GM04504 (cell line): Measurements from ENCODE around the gene CNIH1.
A peak's percentile ranks its signal among the peaks of the same experiment; 100 is the strongest.
"Not testable (repeated sequence)": the region's sequence is repeated elsewhere in the genome, so short reads cannot be mapped to it uniquely, and the experiment has no call there.

Experiments used
- DNase-seq: peaks from one replicate; pipeline ENCODE4 v3.0.0-alpha.2; 2012; ENCODE audit warnings: low read depth

Gene CNIH1

DNA sequence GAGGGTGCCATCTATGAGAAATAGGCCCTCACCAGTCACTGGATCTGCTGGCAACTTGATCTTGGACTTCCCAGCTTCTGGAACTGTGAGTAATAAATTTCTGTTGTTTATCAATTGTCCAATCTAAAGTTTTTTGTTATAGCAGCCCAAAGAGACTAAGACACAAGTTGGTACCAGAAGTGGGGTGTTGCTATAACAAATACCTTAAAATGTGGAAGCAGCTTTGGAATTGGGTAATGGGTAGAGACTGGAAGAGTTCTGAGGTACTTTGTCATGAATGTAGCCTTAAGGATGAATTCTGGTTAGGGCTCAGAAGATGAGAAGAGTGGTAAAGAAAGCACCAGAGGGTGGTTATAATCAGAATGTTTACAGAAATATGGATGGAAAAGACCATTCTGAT, 26.1 kb upstream of the CNIH1 start:
- DNase-seq, result no peak

DNA sequence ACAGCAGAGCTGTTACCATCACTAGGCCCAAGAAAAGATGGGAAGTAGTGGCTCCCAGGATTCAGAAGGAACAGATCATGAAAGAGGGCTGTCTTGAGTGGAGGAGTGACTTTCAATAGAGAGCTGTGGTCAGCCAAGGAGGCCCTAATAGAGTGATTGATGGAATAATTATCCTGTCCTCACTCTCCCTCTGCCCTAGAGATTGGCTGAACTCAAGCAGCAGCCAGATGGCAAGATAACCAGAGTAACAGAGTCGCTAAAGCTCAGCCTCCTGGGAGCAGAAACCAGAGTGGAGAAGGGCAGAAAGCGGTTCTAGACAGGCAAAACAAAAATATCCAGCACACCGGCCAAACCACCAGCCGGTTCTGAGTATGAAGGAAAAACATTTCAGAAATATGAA, 24.5 kb upstream of the CNIH1 start:
- no peak for DNase-seq

DNA sequence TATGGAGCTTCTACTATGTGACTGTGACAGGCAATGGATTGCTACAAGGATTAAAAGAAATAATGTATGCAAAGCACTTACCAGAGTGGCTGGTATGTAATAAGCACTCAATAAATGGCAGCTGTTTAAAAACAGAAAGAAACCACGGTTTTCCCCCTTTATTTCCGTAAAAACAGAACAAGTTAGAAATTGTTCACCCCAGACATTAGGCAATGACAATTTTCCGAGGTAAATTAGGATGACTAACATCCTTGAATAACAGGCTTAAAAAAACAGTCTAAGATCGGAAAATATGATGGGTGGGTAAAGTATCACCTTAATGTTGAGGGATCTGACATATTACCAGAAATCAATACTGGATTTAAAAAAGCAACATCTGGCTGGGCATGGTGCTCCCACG, 20.9 kb upstream of the CNIH1 start:
- no peak for DNase-seq

DNA sequence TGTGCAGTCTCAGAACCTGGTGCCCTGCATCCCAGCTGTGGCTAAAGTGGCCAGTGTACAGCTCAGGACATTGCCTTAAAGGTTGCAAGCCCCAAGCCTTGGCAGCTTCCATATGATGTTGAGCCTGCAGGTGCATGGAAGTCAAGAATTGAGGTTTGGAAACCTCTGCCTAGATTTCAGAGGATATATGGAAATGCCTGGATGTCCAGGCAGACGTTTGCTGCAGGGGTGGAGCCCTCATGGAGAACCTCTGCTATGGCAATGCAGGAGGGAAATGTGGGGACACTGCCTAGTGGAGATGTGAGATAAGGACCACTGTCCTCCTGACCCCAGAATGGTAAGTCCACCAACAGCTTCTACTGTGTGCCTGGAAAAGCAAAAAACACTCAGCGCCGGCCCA, 17.9 kb upstream of the CNIH1 start:
- no peak for DNase-seq

DNA sequence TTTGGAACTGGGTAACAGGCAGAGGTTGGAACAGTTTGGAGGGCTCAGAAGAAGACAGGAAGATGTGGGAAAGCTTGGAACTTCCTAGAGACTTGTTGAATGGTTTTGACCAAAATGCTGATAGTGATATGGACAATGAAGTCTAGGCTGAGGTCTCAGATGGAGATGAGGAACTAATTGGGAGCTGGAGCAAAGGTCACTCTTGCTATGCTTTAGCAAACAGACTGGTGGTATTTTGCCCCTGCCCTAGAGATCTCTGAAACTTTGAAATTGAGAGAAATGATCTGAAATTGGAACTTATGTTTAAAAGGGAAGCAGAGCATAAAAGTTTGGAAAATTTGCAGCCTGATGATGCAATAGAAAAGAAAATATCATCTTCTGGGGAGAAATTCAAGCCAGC, 17.4 kb upstream of the CNIH1 start:
- not testable (repeated sequence) for DNase-seq

DNA sequence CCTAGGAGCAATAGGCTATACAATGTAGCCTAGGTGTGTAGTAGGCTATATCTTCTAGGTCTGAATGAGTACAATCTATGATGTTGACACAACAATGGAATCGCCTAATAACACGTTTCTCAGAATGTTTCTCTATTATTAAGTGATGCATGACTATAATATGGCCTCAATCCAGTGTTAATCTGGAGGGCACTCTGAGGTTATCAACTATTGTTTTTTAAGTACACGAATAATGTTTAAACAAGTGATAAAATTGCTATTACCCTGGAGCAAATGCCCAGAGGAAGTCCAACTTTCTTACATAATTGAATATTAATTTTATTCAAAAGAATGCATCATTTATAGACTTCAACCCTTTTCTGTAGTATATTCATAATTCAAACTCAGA, 16.4 kb upstream of the CNIH1 start:
- no peak for DNase-seq

DNA sequence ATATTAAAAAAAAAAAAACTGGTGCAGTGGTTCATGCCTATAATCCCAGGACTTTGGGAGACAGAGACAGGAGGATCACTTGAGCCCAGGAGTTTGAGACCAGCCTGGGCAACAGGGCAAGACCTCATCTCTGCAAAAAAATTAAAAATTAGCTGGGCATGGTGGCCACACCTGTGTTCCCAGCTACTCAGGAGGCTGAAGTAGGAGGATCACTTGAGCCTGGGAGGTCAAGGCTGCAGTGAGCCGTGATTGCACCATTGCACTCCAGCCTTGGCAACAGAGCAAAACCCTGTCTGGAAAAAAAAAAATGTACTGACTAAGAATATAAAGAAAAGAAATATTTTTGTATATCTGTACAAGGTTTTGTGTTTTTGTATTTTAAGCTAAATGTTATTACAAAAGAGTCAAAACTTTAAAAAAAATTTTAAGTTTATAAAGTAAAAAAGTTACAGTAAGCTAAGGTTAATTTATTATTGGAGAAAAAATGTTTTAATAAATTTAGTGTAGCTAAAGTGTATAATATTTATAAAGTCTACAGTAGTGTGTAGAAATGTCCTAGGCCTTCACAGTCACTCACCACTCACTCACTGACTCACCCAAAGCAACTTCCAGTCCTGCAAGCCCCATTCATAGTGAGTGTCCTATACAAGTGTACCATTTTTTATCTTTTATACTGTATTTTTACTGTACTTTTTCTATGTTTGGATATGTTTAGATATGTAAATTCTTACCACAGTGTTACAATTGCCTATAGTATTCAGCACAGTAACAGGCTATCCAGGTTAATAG, 15.8 kb upstream of the CNIH1 start:
- DNase-seq, result not testable (repeated sequence)

DNA sequence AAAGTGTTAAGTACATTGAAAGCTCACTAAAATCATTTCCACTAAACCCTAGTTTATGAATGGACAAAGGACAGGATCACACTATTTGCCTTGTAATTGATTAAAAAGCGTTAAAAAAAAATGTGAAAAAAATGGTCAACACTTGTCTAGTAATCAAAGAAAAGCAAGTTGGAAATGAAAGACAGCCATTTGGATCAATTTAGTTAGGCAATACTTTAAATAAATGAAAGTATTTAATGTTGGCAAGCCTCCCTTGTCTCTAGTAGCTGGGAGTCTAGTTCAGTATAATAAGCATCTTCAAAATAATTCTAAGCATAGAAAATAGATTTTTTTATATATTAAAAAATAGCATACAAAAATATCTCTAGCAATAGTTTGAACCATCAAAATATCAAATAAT, 14.2 kb upstream of the CNIH1 start:
- no peak for DNase-seq

DNA sequence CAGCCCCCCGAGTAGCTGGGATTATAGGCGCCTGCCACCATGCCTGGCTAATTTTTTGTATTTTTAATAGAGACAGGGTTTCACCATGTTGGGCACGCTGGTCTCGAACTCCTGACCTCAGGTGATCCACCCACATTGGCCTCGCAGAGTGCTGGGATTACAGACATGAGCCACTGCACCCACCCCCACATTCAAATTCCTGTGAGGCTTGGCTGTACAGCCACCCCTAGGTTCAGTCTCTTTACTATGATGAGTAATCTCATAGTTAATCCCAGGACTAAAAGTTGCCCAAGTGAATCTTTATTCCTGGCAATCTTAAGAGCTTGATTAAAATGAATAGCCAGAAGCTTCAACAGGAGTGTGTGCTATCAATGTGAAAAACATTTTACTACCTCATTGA, 12.8 kb upstream of the CNIH1 start:
- DNase-seq, result not testable (repeated sequence)

DNA sequence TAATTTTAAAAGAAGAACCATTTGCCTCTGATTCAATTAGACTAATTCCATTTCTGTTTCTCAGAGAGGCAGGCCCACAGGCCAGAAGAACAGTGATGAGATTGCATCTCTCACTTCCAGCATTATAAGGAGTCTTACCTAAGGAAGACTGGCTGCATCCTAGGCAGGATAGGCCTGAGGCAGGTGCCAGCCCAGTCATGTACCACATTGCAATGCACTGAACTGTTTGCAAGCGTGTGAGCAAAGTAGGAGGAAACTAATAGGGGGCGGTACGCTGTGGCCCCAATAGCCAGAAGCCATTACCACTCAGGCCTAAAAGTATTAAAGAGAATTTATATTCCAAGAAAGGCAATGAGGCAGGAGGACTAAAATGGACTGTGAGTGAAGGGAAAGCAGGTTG, 12.1 kb upstream of the CNIH1 start:
- no peak for DNase-seq

DNA sequence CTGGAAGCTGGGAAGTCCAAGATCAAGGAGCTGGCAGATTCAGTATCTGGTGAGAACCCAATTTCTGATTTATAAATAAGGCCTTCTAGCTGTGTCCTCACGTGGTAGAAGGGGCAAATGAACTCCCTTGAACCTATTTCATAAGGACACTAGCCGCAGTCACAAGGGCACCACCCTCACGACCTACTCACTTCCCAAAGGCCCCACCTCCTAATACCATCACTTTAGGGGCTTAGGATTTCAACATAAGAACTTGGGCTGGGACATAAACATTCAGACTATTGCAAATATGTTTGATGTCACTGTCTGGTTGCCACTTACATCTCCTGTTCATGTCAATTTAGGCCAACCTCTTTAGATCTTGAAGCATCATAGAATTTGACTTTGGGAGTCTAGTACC, 10.8 kb upstream of the CNIH1 start:
- DNase-seq, result no peak

DNA sequence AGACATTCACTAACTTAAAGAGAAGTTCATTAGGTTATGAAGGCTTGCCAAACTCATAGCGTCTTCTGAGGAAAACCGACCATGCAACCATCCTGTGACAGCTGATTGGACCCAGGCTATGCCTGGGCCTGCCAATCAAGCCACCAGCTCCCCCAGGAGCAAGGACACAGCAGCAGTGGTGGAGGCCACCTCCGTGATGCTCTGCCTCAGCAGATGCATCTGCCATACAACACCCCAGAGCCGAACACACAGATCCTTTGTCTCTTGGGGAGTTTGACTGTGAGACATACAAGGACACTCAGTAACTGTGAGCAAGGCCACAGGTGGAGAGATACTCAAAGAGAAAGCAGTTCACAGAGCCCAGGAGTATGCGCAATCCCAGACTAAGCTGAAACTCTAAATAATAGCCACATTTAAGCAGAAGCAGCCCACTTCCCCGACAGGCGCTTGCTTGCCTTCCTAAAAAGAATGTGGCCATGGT, 10.0 kb upstream of the CNIH1 start:
- no peak for DNase-seq

DNA sequence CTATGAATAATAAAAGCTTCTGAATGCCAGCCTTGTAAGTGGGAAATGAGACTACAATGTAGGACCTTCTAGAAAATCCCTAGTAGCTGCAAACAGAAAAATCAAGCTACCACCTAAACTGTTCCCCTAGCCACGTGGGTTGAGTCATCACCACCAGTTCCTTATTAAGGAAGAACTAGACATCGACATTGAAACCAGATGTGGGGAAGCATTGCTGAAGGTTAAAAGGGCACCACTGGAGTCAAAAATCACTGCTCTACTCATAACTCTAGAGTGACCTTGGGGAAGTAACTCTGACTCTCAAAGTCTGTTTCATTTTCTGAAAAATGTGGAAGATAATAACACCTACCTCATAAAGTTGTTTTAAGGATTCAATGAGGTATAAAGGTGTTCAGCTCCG, 9.4 kb upstream of the CNIH1 start:
- peak; percentile 48 for DNase-seq

DNA sequence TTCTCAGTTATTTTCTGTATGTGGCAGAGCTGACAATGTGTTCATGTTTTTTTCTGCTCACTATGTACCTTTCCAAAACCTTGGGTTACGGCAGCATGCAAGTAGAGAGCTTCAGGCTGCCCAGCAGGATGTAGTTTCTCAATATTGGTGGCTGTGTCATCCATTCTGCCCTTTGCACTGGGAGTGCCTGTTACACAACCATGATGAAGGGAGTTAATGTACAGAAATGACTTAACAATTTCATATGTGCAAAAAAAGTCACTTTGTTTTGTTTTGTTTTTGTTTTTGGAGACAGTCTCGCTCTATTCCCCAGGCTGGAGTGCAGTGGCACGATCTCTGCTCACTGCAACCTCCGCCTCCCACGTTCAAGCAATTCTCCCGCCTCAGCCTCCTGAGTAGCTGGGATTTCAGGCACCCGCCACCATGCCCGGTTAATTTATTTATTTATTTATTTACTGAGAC, 6.1 kb upstream of the CNIH1 start:
- DNase-seq, result no peak

DNA sequence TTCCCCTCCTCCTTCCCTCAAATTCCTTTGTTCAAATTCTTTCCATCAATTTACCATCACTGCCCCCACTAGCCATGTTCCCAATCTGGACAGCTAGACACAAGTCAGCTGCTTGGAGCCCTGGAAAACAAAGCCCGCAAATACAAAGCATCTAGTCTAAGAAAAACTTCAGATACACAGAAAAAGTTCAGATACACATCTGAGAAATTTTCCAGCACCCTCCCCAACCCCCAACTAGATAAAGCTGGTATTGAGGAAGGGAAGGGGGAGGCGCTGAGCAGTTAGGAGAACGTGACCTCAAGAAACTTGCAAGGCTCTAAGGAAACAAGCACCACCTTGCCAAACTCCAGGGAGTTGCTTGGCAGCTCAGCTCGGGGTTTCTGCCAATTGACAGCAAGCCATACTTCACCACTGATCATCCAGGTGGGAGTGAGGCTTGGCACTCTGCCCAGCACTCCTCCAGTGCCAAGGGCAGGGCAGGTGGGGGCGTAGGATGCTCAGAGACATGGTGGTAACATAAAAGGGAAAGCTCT, 5.1 kb upstream of the CNIH1 start:
- no peak for DNase-seq

DNA sequence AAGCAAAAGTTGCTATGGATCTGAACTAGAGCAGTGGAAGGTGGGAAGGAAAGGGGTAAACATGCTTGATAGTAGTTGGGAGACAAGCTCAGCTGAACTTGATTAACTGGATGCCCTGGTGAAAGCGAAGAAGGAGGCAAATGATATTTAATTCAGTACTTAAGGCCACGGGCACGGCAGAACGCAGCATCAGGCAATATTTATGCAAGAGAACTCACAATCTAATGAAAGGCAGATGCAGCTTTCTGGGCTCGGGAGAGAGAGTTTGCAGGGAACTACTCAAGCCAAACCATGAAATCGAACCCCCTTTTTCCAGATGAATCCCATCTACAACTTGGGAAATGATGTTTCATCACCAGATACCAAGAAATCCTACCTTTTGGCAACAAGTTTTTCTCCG, 3.5 kb upstream of the CNIH1 start:
- DNase-seq, result no peak

DNA sequence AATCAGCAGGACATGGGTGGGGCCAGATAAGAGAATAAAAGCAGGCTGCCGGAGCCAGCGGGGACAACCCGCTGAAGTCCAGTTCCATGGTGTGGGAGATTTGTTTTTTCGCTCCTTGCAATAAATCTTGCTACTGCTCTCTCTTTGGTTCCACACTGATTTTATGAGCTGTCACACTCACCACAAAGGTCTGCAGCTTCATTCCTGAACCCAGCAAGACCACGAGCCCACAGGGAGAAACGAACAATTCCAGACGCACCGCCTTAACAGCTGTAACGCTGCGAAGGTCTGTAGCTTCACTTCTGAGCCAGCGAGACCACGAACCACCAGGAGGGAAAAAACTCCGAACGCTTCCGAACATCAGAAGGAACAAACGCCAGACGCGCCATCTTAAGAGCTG, 2.8 kb upstream of the CNIH1 start:
- no peak for DNase-seq

DNA sequence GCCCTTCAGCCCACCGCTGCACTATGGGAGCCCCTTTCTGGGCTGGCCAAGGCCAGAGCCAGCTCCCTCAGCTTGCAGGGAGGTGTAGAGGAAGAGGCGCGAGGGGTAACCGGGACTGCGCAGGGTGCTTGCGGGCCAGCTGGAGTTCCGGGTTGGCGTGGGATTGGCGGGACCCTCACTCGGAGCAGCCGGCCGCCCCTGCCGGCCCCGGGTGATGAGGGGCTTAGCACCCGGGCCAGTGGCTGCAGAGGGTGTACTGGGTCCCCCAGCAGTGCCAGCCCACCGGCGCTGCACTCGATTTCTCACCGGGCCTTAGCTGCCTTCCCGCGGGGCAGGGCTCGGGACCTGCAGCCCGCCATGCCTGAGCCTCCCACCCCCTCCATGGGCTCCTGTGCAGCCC, 1.8 kb upstream of the CNIH1 start:
- not testable (repeated sequence) for DNase-seq

DNA sequence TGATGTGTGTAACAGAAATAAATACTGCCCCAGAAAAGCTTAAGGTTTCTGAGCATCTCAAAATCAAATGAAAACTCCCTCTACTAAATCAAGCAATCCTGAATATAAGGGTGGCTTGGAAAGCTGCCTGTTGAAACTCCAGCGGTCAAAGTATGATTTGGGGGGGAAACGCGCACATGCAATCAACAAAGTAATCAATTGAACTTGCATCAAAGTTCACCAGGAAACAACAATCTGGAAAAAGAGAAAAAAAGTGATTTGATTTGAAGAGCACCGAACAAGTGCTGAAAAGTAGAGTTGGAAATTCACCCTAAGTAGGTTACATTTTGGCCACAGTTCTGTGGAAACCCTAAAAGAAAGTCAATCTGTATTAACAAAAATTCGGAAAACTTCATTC, 700 bp downstream of the CNIH1 start:
- no peak for DNase-seq

DNA sequence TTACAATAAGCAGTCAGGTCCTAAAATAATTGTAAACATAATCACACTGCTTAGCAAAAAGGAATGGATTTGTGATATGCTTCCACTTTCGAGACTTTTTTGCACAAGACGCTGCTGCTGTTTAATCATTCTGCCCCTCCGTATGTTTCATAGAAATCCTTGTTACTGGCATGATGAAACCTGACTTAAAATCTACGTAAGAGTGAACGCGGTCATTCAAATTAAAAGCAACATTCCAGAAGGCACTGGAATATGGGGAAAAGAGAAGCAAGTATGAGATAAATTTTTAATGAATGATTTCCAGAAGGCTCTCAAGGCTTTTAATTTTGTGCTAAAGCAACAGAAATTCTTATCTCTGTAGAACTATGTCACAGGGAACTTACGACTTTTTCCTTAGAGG, 1.1 kb downstream of the CNIH1 start:
- no peak for DNase-seq

DNA sequence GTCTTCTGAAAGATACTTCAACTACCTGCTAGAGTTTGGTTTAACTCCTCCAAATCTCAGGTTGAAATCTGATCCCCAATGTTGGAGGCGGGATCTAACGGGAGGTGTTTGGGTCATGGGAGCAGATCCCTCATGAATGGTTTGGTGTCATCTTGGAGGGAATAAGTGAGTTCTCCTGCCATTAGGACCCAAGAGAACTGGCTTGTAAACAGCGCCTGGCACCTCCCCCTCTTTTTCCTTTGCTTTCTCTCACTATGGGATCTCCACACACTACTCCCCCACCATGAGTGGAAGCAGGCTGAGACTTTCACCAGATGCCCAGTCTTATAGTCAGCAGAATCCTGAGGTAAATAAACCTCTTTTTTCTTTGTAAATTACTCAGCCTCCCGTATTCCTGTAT, 2.5 kb downstream of the CNIH1 start:
- DNase-seq, result no peak

DNA sequence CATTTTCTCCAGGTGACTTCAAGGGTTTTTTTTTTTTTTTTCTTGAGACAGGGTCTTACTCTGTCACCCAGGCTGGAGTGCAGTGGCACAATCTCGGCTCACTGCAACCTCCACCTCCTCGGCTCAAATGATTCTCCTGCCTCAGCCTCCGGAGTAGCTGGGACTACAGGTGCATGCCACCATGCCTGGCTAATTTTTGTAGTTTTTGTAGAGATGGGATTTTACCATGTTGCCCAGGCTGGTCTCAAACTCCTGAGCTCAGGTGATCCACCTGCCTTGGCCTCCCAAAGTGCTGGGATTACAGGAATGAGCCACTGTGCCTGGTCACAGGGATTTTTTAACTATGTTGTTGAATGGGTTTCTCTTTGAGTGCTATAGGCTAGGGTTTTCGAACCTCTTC, 3.2 kb downstream of the CNIH1 start:
- not testable (repeated sequence) for DNase-seq

DNA sequence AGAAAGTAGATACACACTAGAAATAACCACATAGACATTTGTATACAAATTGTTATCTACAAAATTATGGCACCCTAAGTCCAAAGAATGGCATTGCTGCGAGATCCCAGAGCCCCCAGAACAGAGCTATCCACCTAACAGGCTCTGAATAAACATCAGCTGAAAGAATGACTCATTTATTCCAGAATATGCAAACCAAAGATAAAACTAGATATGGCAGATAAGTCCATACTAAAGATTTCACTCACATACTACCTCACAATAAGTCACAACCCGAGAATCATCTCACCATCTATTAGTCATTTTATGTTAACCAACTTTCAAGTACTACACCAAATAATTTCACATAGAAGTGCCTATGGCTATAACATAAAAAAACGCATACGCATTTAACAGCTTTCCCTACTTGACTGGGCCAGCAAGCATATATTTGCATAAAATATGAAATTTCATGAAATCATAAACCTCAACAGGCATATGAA, 5.6 kb downstream of the CNIH1 start:
- no peak for DNase-seq

DNA sequence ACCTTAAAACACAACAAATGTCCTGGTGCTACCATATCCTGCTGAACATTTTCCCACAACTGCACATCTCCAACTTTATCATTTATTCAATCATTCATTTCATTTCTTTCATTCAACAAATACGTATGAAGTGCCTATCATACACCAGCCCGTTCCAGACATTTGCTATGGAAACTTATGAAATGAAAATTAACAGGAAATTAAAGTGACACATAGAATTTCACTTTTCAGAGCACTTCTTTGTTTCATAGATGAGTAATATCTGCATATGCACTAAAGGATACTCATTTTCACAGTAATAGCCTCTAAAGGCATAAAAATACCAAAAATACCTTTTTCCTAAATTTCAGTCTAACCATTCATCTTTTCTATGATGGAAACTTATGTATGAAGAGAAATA, 12.6 kb downstream of the CNIH1 start:
- no peak for DNase-seq
